Kidney epithelial cell (primary cell): ENCODE data around the gene GRM5. TPM values are rescaled to one million over a fixed set of nuclear protein-coding genes. Genes with fewer than 3 reads are reported as not detected.

Source experiments
- DNase-seq: peaks from one replicate; pipeline ENCODE4 v3.0.0-alpha.2; 2010; ENCODE audit warnings: low read depth
- H3K27me3 ChIP-seq: 2 replicates; pipeline ENCODE4 v1.6.0; 2011; ENCODE audit warnings: low read length; ENCODE audit not compliant: control insufficient read depth, insufficient read depth
- H3K36me3 ChIP-seq: 2 replicates; pipeline ENCODE4 v1.5.1; 2011; ENCODE audit warnings: low read length; ENCODE audit not compliant: control insufficient read depth, insufficient read depth
- H3K4me3 ChIP-seq: 2 replicates; pipeline ENCODE4 v1.5.1; 2011; ENCODE audit warnings: low read depth, mild to moderate bottlenecking, control low read depth, low read length
- CTCF ChIP-seq: IDR thresholded peaks from 2 replicates; pipeline ENCODE4 v1.5.1; 2011; ENCODE audit warnings: mild to moderate bottlenecking, moderate library complexity, low read length, control low read depth, inconsistent platforms; ENCODE audit not compliant: insufficient read depth, poor library complexity, severe bottlenecking
- total RNA-seq: library from RNA; depleted of rRNA; stranded (reverse); fragments of >200 nt; gene quantifications from 2 replicates; pipeline ENCODE4 v1.2.3, GENCODE V29; 2015

The GRM5 gene
- total RNA-seq, 1 donor from 2014 or later: 0.17 TPM

GRCh38 chr11:88508759-88509581, 556.8 kb downstream of the GRM5 start:
- DNase-seq: no peak
- TF ChIP-seq CTCF: no peak
- Histone ChIP-seq H3K27me3 (no peaks in the 10 kb centered on the region), H3K36me3 (no peaks in the 10 kb centered on the region), H3K4me3 (peak overlapping the region; percentile 30)

- DNase-seq: no peak
- Histone ChIP-seq H3K4me3 (peak overlapping the region; percentile 30), H3K27me3 (no peaks in the 10 kb centered on the region), H3K36me3 (no peaks in the 10 kb centered on the region)
- TF ChIP-seq CTCF: no peak
Observed at GRCh38 chr11:88508418-88508758, 557.4 kb downstream of the GRM5 start.

GRCh38 chr11:88507771-88508417, 557.9 kb downstream of the GRM5 start:
- H3K36me3 ChIP-seq: no peaks in the 10 kb centered on the region
- no peak overlapping the region for H3K4me3 ChIP-seq
- TF ChIP-seq CTCF: no peak
- DNase-seq: no peak
- H3K27me3 ChIP-seq: no peaks in the 10 kb centered on the region

GRCh38 chr11:88501541-88501940, 564.2 kb downstream of the GRM5 start:
- no peak for DNase-seq
- Histone ChIP-seq H3K4me3 (no peak overlapping the region), H3K27me3 (no peaks in the 10 kb centered on the region), H3K36me3 (no peaks in the 10 kb centered on the region)
- TF ChIP-seq CTCF: no peak

GRCh38 chr11:88495836-88496235, 569.9 kb downstream of the GRM5 start:
- no peaks in the 10 kb centered on the region for H3K27me3 ChIP-seq
- no peak for DNase-seq
- no peaks in the 10 kb centered on the region for H3K36me3 ChIP-seq
- TF ChIP-seq CTCF: no peak
- H3K4me3 ChIP-seq: no peak overlapping the region
